K562 (cell line): ENCODE results near the gene CSNK1G1. TPM values are rescaled to one million over a fixed set of nuclear protein-coding genes. Genes with fewer than 3 reads are reported as not detected.

Experiments
- ATAC-seq: fragments of 200-7000 bp; cut with Tn5 transposase; 3 replicates; pipeline ENCODE4 v1.9.1; 2020; ENCODE audit warnings: moderate library complexity
- BruUV-seq: library from RNA; stranded (reverse); fragments of 400-500 nt; replicated peaks from 2 replicates; lab custom pipeline; 2021; lab: Mats Ljungman, UMichigan
- CTCF ChIA-PET: fragments of 300-600 bp; formaldehyde crosslinking; extraction: SDS; loops from one replicate; lab custom pipeline; 2021; ENCODE audit warnings: low intra/inter-chr PET ratio; lab: Yijun Ruan, JAX
- POLR2A ChIA-PET: fragments of 300-600, 350-650 bp; sonication (Branson Sonifier 250); formaldehyde crosslinking; extraction: SDS; loops from one replicate; lab custom pipeline; 2021; ENCODE audit warnings: antibody characterized with exemption, inconsistent platforms; lab: Yijun Ruan, JAX
- DNase-seq, 4 experiments: peaks; one replicate each; pipeline versions ENCODE4 v3.0.0 to v3.0.0-alpha.2; 2011 to 2018; ENCODE audit warnings: low spot score in 3 of 4, mixed read lengths in 3 of 4; ENCODE audit errors: extremely low read depth in 1 of 4
- FAIRE-seq: peaks from 2 replicates; lab custom pipeline; 2011; peaks lifted over from hg19 to GRCh38; lab: Jason Lieb, UNC
- H2AFZ ChIP-seq: 2 replicates; pipeline ENCODE4 v1.6.0; 2011; ENCODE audit warnings: low read depth, low read length, control low read depth, inconsistent platforms
- H3K27ac ChIP-seq: fragments of 200-600 bp; 3 replicates; pipeline ENCODE4 v1.8.0; 2011; ENCODE audit warnings: low read depth, mild to moderate bottlenecking, control low read depth, inconsistent platforms, low read length, moderate library complexity, mixed read lengths; ENCODE audit errors: extremely low read depth
- H3K27me3 ChIP-seq, 2 experiments: fragments of 300-600 bp in 1 of 2; 2 replicates in 1 of 2; 3 replicates in 1 of 2; pipeline versions ENCODE4 v1.6.0 to v1.8.0; 2011; ENCODE audit warnings: inconsistent platforms in 2 of 2, low read length in 2 of 2, mild to moderate bottlenecking in 1 of 2, mixed read lengths in 1 of 2, moderate library complexity in 1 of 2; ENCODE audit not compliant: control insufficient read depth in 2 of 2, insufficient read depth in 2 of 2
- H3K36me3 ChIP-seq: fragments of 300-600 bp; 3 replicates; pipeline ENCODE4 v1.8.0; 2011; ENCODE audit warnings: mild to moderate bottlenecking, low read length, inconsistent platforms; ENCODE audit not compliant: control insufficient read depth, insufficient read depth
- H3K4me1 ChIP-seq, 2 experiments: fragments of 200-600 bp in 1 of 2; replicated peaks in 1 of 2; 2 replicates in 1 of 2; 3 replicates in 1 of 2; pipeline versions ENCODE4 v1.5.1 to v1.8.0; 2011; ENCODE audit warnings: inconsistent platforms in 2 of 2, low read length in 2 of 2, mild to moderate bottlenecking in 1 of 2, mixed read lengths in 1 of 2, moderate library complexity in 1 of 2; ENCODE audit not compliant: control insufficient read depth in 2 of 2, insufficient read depth in 2 of 2
- H3K4me2 ChIP-seq: 2 replicates; pipeline ENCODE4 v1.6.1; 2011; ENCODE audit warnings: low read length, control low read depth, inconsistent platforms, mixed read lengths; ENCODE audit not compliant: insufficient read depth
- H3K4me3 ChIP-seq: fragments of 200-600 bp; sonication (generic), shearing (Covaris generic); 2 replicates; pipeline ENCODE4 v1.5.1; 2016; ENCODE audit warnings: control low read depth, inconsistent platforms
- H3K79me2 ChIP-seq: fragments of 200-600 bp; 3 replicates; pipeline ENCODE4 v1.8.0; 2011; ENCODE audit warnings: low read length, inconsistent platforms; ENCODE audit not compliant: control insufficient read depth, insufficient read depth
- H3K9ac ChIP-seq, 2 experiments: 2 replicates each; pipeline versions ENCODE4 v1.6.0 to v1.6.1; 2011; ENCODE audit warnings: low read depth in 2 of 2, low read length in 2 of 2, control low read depth in 1 of 2, inconsistent platforms in 1 of 2, mild to moderate bottlenecking in 1 of 2, mixed read lengths in 1 of 2; ENCODE audit not compliant: insufficient read depth in 1 of 2
- H3K9me1 ChIP-seq: one replicate; pipeline ENCODE4 v1.6.0; 2011; ENCODE audit warnings: inconsistent platforms, mild to moderate bottlenecking, low read length, moderate library complexity; ENCODE audit not compliant: control insufficient read depth, insufficient read depth
- H3K9me3 ChIP-seq: replicated peaks from 2 replicates; pipeline ENCODE4 v1.5.1; 2011; ENCODE audit warnings: low read depth, low read length, inconsistent platforms; ENCODE audit not compliant: control insufficient read depth, insufficient read depth
- H4K20me1 ChIP-seq: replicated peaks from 2 replicates; pipeline ENCODE4 v1.6.1; 2011; ENCODE audit warnings: low read length, inconsistent platforms, mixed read lengths; ENCODE audit not compliant: control insufficient read depth, insufficient read depth
- ETV5 ChIP-seq: sonication (generic); formaldehyde crosslinking; IDR thresholded peaks from 2 replicates; pipeline ENCODE4 v1.4.0; 2020; ENCODE audit warnings: low read depth, mild to moderate bottlenecking, missing genetic modification reagents
- GATAD2B ChIP-seq: fragments of 450-650 bp; IDR thresholded peaks from 2 replicates; pipeline ENCODE4 v1.6.1; 2017; ENCODE audit warnings: mild to moderate bottlenecking, borderline replicate concordance
- HIVEP1 ChIP-seq: fragments of 250-450 bp; sonication (Bioruptor Pico); IDR thresholded peaks from 2 replicates; pipeline ENCODE4 v1.4.0; 2020; ENCODE audit warnings: mild to moderate bottlenecking
- JUNB ChIP-seq: fragments of 450-650 bp; formaldehyde crosslinking; conservative IDR thresholded peaks from 2 replicates; pipeline ENCODE4 v1.4.0; 2020; ENCODE audit warnings: mild to moderate bottlenecking
- MCM7 ChIP-seq, 2 experiments: fragments of 450-650 bp; IDR thresholded peaks; 2 replicates each; pipeline ENCODE4 v1.6.1; 2016 to 2018
- MEF2D ChIP-seq: conservative IDR thresholded peaks from 2 replicates; pipeline ENCODE4 v1.6.1; 2016; ENCODE audit warnings: low read depth, missing genetic modification characterization, missing compliant biosample characterization
- MTA2 ChIP-seq: fragments of 450-650 bp; IDR thresholded peaks from 2 replicates; pipeline ENCODE4 v1.6.1; 2016; ENCODE audit warnings: low read depth
- MYC ChIP-seq, 2 experiments: fragments of 250-450 bp in 1 of 2; sonication (Bioruptor Pico) in 1 of 2; IDR thresholded peaks; 2 replicates each; pipeline versions ENCODE4 v1.5.1 to v1.6.1; 2012 to 2021; ENCODE audit warnings: low read depth in 2 of 2, borderline replicate concordance in 1 of 2, improper control_type of control experiment in 1 of 2, low read length in 1 of 2, mild to moderate bottlenecking in 1 of 2, moderate library complexity in 1 of 2
- NCOR1 ChIP-seq: fragments of 450-650 bp; IDR thresholded peaks from 2 replicates; pipeline ENCODE4 v1.6.1; 2016; ENCODE audit warnings: mild to moderate bottlenecking, moderate library complexity
- POLR2AphosphoS5 ChIP-seq: IDR thresholded peaks from 2 replicates; pipeline ENCODE4 v1.6.1; 2011; ENCODE audit warnings: mild to moderate bottlenecking, low read depth, low read length, moderate library complexity; ENCODE audit not compliant: control insufficient read depth, insufficient read depth
- RBM14 ChIP-seq: fragments of 200-400 bp; formaldehyde crosslinking; IDR thresholded peaks from 2 replicates; pipeline ENCODE4 v1.6.1; 2018; ENCODE audit warnings: low read depth, mild to moderate bottlenecking, low read length, moderate library complexity, borderline replicate concordance; ENCODE audit not compliant: insufficient read depth
- SMAD4 ChIP-seq: fragments of 250-450 bp; sonication (Bioruptor Pico); conservative IDR thresholded peaks from 2 replicates; pipeline ENCODE4 v1.8.0; 2021; ENCODE audit warnings: inconsistent platforms, mild to moderate bottlenecking, moderate library complexity
- SOX6 ChIP-seq: fragments of 450-650 bp; IDR thresholded peaks from 2 replicates; pipeline ENCODE4 v1.6.1; 2014; ENCODE audit warnings: mild to moderate bottlenecking
- SRSF3 ChIP-seq: fragments of 200-400 bp; formaldehyde crosslinking; IDR thresholded peaks from 2 replicates; pipeline ENCODE4 v1.6.1; 2016; ENCODE audit warnings: mild to moderate bottlenecking, low read length, moderate library complexity; ENCODE audit not compliant: insufficient read depth
- TRIM25 ChIP-seq: fragments of 450-650 bp; IDR thresholded peaks from 2 replicates; pipeline ENCODE4 v1.7.0; 2016; ENCODE audit warnings: borderline replicate concordance
- ZC3H11A ChIP-seq: IDR thresholded peaks from 2 replicates; pipeline ENCODE4 v1.6.1; 2012; ENCODE audit warnings: low read depth, low read length, improper control_type of control experiment
- ZFX ChIP-seq: sonication (generic); formaldehyde crosslinking; IDR thresholded peaks from 2 replicates; pipeline ENCODE4 v1.8.0; 2022; ENCODE audit warnings: mild to moderate bottlenecking, missing genetic modification reagents, moderate library complexity
- ZNF696 ChIP-seq: fragments of 250-450 bp; sonication (Bioruptor Pico); conservative IDR thresholded peaks from 2 replicates; pipeline ENCODE4 v1.4.0; 2020; ENCODE audit warnings: mild to moderate bottlenecking, moderate library complexity
- in situ Hi-C: fragments of 300-500 bp; cut with MboI; formaldehyde crosslinking; loops from 4 replicates; pipeline ENCODE4 v1.15.0; 2018; ENCODE audit warnings: inconsistent platforms, mixed read lengths
- intact Hi-C: fragments of 100-400 bp; cut with micrococcal nuclease; formaldehyde crosslinking; loops from 2 replicates; pipeline ENCODE4 v1.14.2; 2022
- polyA plus RNA-seq, 8 experiments: library from polyadenylated mRNA; depleted of rRNA in 4 of 8; stranded (reverse) in 5 of 8; unstranded in 3 of 8; fragments of >200 nt; fragmentation: Nextera tagmentation in 2 of 8; fragmentation: Illumina TruSeq in 1 of 8; extraction: Ambion mirVana in 2 of 8; extraction: Trizol in 1 of 8; gene quantifications; 2 replicates each; pipeline versions ENCODE4 v1.2.1 to v1.2.3, GENCODE V29; 2011 to 2014; ENCODE audit warnings: inconsistent platforms in 1 of 8, missing spikeins in 1 of 8
- total RNA-seq, 7 experiments: library from RNA; depleted of rRNA in 6 of 7; stranded (reverse); fragments of >200 nt in 6 of 7; fragmentation: Illumina TruSeq in 2 of 7; extraction: Trizol in 2 of 7; gene quantifications; 2 replicates each; pipeline versions ENCODE4 v1.2.1 to v1.2.3, GENCODE V29; 2011 to 2021; ENCODE audit warnings: low replicate concordance in 1 of 7

Gene CSNK1G1
- total and polyA plus RNA-seq, 9 of the 15 experiments (the other 6 are each of a cell fraction or from before 2014, with no cell fraction given): 4.5 to 18.5 (median 9.5) TPM

GRCh38 chr15:64286473-64286872 is 69.5 kb downstream of the CSNK1G1 start:
- no peak overlapping the region for H3K4me2 ChIP-seq
- intact Hi-C loops: no loop called here
- no peak for TF ChIP-seq ZC3H11A
- no peak for TF ChIP-seq SMAD4
- TF ChIP-seq HIVEP1 (CRISPR knock-in tag): no peak
- no peak for TF ChIP-seq MCM7 (IDR thresholded peaks at IDR 0.05)
- TF ChIP-seq RBM14: no peak
- TF ChIP-seq NCOR1: no peak
- no peak for TF ChIP-seq JUNB
- TF ChIP-seq SRSF3: no peak
- no peak for TF ChIP-seq MEF2D (tag)
- no peak for TF ChIP-seq ZFX (CRISPR knock-in tag)
- no peak for TF ChIP-seq MYC (IDR thresholded peaks at IDR 0.05; ENCODE audit: low read depth, low read length)
- no peak for TF ChIP-seq MYC (CRISPR knock-in tag; IDR thresholded peaks at IDR 0.05; ENCODE audit: borderline replicate concordance, low read depth)
- TF ChIP-seq GATAD2B: no peak
- no peak for TF ChIP-seq SOX6
- TF ChIP-seq ZNF696 (CRISPR knock-in tag): no peak
- TF ChIP-seq POLR2AphosphoS5: no peak
- TF ChIP-seq TRIM25: no peak
- no peak for TF ChIP-seq MTA2
- TF ChIP-seq ETV5: no peak
- no peak overlapping the region for H3K4me3 ChIP-seq
- POLR2A ChIA-PET: interaction anchor here (0.9 to 1.6 kb wide), 3 partner anchors 10 to 110 kb away, joined by 3 to 5 read pairs (median 4); no protein-coding TSS in a partner anchor
- H3K27me3 ChIP-seq: no peaks in the 10 kb centered on the region
- no peaks in the 10 kb centered on the region for H3K36me3 ChIP-seq
- peak overlapping the region; percentile 36; the same call in 1 of the 3 replicates for H3K27ac ChIP-seq
- no peak overlapping the region for H2AFZ ChIP-seq
- BruUV-seq: no TSS peak
- H4K20me1 ChIP-seq: no peaks in the 10 kb centered on the region
- H3K4me1 ChIP-seq: peaks cover 0 to 3% of the 10 kb centered on the region in 2 experiments; a peak in 2 of 5 replicates
- DNase-seq (no peak), FAIRE-seq (no peak), ATAC-seq (no peak)
- no peak overlapping the region for H3K9ac ChIP-seq
- in situ Hi-C loops: no loop called here
- CTCF ChIA-PET: no interaction called here
- peaks cover 33% of the 10 kb centered on the region for H3K79me2 ChIP-seq
- no peaks in the 10 kb centered on the region for H3K9me3 ChIP-seq
- no peaks in the 10 kb centered on the region for H3K9me1 ChIP-seq
